Calu3 (cell line): ENCODE data around the gene SEC24A. TPM values are rescaled to one million over a fixed set of nuclear protein-coding genes. Genes with fewer than 3 reads are reported as not detected.
A peak's percentile ranks its signal among the peaks of the same experiment; 100 is the strongest.
"Not testable (repeated sequence)": the region's sequence is repeated elsewhere in the genome, so short reads cannot be mapped to it uniquely, and the experiment has no call there.

Experiments used
- BruUV-seq: library from RNA; stranded (reverse); fragments of 400-500 nt; replicated peaks from 2 replicates; lab custom pipeline; 2021; lab: Mats Ljungman, UMichigan
- CTCF ChIA-PET: fragments of 300-600 bp; sonication (Branson Sonifier 250); formaldehyde crosslinking; loops from one replicate; lab custom pipeline; 2022; ENCODE audit warnings: antibody characterized with exemption; lab: Charles Lee
- DNase-seq: peaks from one replicate; pipeline ENCODE4 v3.0.0; 2022
- H3K27ac Mint-ChIP-seq: one replicate; pipeline ENCODE4 v1.8.0; 2022; ENCODE audit warnings: mixed read lengths; ENCODE audit not compliant: unreplicated experiment
- H3K27me3 Mint-ChIP-seq: one replicate; pipeline ENCODE4 v1.8.0; 2022; ENCODE audit warnings: mixed read lengths; ENCODE audit not compliant: unreplicated experiment
- H3K36me3 Mint-ChIP-seq: one replicate; pipeline ENCODE4 v1.8.0; 2022; ENCODE audit warnings: mild to moderate bottlenecking, moderate library complexity, mixed read lengths; ENCODE audit not compliant: insufficient read depth, unreplicated experiment
- H3K4me1 Mint-ChIP-seq: one replicate; pipeline ENCODE4 v1.8.0; 2022; ENCODE audit warnings: mild to moderate bottlenecking, low read depth, mixed read lengths; ENCODE audit not compliant: unreplicated experiment
- H3K4me3 Mint-ChIP-seq: one replicate; pipeline ENCODE4 v1.8.0; 2022; ENCODE audit warnings: mild to moderate bottlenecking, low read depth, moderate library complexity, mixed read lengths; ENCODE audit not compliant: unreplicated experiment
- H3K9me3 Mint-ChIP-seq: one replicate; pipeline ENCODE4 v1.8.0; 2022; ENCODE audit warnings: low read depth, mixed read lengths; ENCODE audit not compliant: unreplicated experiment
- intact Hi-C: fragments of 100-400 bp; cut with micrococcal nuclease; formaldehyde crosslinking; loops from one replicate; pipeline ENCODE4 v1.10.0; 2022; ENCODE audit not compliant: unreplicated experiment
- total RNA-seq: library from RNA; stranded (reverse); gene quantifications from 2 replicates; pipeline ENCODE4 v1.2.3, GENCODE V29; 2022
- TF ChIP-seq, protein P1 (sequence below): fragments of 200-600 bp; IDR thresholded peaks from one replicate; pipeline ENCODE4 v1.8.0; 2022; ENCODE audit warnings: antibody characterized with exemption; ENCODE audit not compliant: unreplicated experiment

SEC24A gene
- total RNA-seq, 1 experiment from 2014 or later = 35.2 TPM

DNA sequence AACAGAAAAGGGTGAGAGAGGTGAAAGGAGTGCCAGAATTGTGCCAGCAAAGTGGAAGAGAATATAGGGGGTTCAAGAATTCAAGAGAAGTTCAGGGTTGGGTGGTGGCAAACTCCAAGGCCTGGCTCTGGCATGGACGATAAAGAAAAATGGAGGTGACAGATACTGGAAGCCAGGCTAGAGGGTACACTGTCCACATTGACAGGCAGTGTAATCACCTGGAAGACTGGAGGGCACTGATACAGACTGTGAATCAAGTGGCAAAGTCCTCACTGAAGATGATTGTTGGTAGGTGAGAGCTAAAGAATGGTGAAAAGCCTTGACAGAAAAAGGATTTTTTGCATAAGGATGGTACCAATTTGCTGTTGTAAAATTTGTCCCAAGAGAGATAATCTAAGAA, 23.0 kb upstream of the SEC24A start:
- no peaks in the 10 kb centered on the region for H3K27me3 Mint-ChIP-seq
- intact Hi-C loops = no loop called here
- H3K9me3 Mint-ChIP-seq = no peaks in the 10 kb centered on the region
- H3K4me1 Mint-ChIP-seq = peaks cover 25% of the 10 kb centered on the region
- no TSS peak for BruUV-seq
- TF ChIP-seq, protein P1, sequence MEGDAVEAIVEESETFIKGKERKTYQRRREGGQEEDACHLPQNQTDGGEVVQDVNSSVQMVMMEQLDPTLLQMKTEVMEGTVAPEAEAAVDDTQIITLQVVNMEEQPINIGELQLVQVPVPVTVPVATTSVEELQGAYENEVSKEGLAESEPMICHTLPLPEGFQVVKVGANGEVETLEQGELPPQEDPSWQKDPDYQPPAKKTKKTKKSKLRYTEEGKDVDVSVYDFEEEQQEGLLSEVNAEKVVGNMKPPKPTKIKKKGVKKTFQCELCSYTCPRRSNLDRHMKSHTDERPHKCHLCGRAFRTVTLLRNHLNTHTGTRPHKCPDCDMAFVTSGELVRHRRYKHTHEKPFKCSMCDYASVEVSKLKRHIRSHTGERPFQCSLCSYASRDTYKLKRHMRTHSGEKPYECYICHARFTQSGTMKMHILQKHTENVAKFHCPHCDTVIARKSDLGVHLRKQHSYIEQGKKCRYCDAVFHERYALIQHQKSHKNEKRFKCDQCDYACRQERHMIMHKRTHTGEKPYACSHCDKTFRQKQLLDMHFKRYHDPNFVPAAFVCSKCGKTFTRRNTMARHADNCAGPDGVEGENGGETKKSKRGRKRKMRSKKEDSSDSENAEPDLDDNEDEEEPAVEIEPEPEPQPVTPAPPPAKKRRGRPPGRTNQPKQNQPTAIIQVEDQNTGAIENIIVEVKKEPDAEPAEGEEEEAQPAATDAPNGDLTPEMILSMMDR = no peak
- H3K27ac Mint-ChIP-seq = peak overlapping the region; percentile 0
- CTCF ChIA-PET = interaction anchor here (0.7 to 1.0 kb wide), 2 partner anchors 38 to 99 kb away, joined by 4 to 7 read pairs; no protein-coding TSS in a partner anchor
- H3K36me3 Mint-ChIP-seq = peaks cover 21% of the 10 kb centered on the region
- DNase-seq = no peak
- no peak overlapping the region for H3K4me3 Mint-ChIP-seq

DNA sequence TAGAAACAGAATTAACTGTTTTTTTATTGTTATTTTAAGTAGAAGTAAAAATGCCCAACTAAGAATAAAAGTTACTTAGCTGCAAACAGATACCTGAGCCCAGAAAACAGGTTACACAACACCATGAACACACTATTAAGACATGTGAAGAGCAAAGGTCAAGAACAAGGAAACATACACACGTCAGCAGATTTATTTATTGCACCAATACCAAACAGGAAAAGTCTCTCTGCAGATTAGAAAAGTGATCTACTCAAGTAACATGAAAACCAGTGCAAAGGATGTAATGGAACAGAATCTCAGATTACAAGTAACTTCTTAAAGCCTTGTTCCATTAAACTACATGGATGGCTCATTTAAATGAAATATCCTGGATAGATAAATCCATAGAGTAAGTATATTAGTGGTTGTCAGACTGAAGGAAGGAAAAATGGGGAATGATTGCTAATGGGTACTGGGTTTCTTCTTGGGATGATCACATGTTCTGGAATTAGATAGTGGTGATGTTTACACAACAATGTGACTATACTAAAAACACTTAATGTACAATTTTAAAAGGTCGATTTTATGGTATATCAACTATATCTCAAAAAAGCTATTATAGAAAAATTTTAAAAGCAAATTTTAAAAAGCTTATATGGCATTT, 22.1 kb upstream of the SEC24A start:
- H3K4me1 Mint-ChIP-seq = peaks cover 31% of the 10 kb centered on the region
- no TSS peak for BruUV-seq
- DNase-seq = no peak
- no peaks in the 10 kb centered on the region for H3K9me3 Mint-ChIP-seq
- no peaks in the 10 kb centered on the region for H3K27me3 Mint-ChIP-seq
- intact Hi-C loops = no loop called here
- TF ChIP-seq, protein P1 = no peak
- peak overlapping the region; percentile 63 for H3K27ac Mint-ChIP-seq
- H3K4me3 Mint-ChIP-seq = peak overlapping the region; percentile 3
- CTCF ChIA-PET = interaction anchor here (0.7 to 1.0 kb wide), 3 partner anchors 37 to 161 kb away, joined by 4 to 7 read pairs (median 7); no protein-coding TSS in a partner anchor
- H3K36me3 Mint-ChIP-seq = peaks cover 21% of the 10 kb centered on the region

DNA sequence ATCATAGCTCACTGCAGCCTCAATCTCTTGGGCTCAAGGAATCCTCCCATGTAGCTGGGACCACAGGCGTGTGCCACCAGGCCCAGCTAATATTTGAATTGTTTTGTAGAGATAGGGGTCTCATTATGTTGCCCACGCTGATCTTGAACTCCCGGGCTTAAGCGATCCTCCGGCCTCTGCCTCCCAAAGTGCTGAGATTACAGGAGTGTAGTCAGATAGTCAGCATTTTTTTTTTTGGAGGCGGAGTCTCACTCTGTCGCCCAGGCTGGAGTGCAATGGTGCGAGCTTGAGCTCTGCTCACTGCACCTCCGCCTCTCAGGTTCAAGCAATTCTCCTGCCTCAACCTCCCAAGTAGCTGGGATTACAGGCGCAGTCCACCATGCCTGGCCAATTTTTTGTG, 14.4 kb upstream of the SEC24A start:
- peaks cover 24% of the 10 kb centered on the region for H3K36me3 Mint-ChIP-seq
- CTCF ChIA-PET = interaction anchor here (0.6 kb wide), 2 partner anchors 8 to 1596 kb away, joined by 3 to 4 read pairs; no protein-coding TSS in a partner anchor
- H3K4me1 Mint-ChIP-seq = peaks cover 27% of the 10 kb centered on the region
- DNase-seq = no peak
- BruUV-seq = no TSS peak
- no peak overlapping the region for H3K4me3 Mint-ChIP-seq
- no peaks in the 10 kb centered on the region for H3K9me3 Mint-ChIP-seq
- intact Hi-C loops = loop anchor here (5.0 kb wide), 1 partner anchor 42 kb away; no protein-coding TSS in a partner anchor
- no peak overlapping the region for H3K27ac Mint-ChIP-seq
- H3K27me3 Mint-ChIP-seq = no peaks in the 10 kb centered on the region
- TF ChIP-seq, protein P1 = no peak

DNA sequence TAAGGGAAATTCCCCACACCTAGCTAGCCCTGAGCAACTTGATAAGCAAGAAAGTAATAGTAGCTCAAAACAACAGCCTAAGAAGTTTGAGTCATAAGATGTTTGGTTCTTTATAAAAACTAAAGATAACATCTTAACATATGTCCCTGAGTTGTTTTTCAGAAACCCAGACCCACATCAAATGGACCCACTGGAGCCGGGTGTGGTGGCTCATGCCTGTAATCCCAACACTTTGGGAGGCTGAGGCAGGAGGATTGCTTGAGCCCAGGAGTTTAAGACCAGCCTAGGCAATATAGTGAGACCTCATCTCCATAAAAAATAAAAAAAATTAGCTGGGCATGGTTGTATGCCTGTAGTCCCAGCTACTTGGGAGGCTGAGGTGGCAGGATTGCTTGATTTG, 13.2 kb upstream of the SEC24A start:
- DNase-seq, intact Hi-C loops, H3K4me3 Mint-ChIP-seq, H3K27me3 Mint-ChIP-seq, H3K9me3 Mint-ChIP-seq, H3K27ac Mint-ChIP-seq, BruUV-seq: not testable (repeated sequence)
- Mint-ChIP-seq H3K4me1 (peaks cover 33% of the 10 kb centered on the region), H3K36me3 (peaks cover 28% of the 10 kb centered on the region)
- CTCF ChIA-PET = interaction anchor here (0.6 kb wide), 1 partner anchor 239 kb away, joined by 3 read pairs; the partner anchor contains the start of gene TXNDC15
